Transverse colon (tissue), 4 donors: ENCODE measurements around the gene MRPL16. TPM values are rescaled to one million over a fixed set of nuclear protein-coding genes. Genes with fewer than 3 reads are reported as not detected.
A peak's percentile ranks its signal among the peaks of the same experiment; 100 is the strongest.
"Not testable (repeated sequence)": the region's sequence is repeated elsewhere in the genome, so short reads cannot be mapped to it uniquely, and the experiment has no call there.

Experiments
- DNase-seq: peaks from one replicate; pipeline ENCODE4 v3.0.0-alpha.2; 2019
- H3K27ac ChIP-seq, 4 donors: fragments of 200-600 bp; sonication (generic); 2 replicates each; pipeline ENCODE4 v1.5.1; 2016 to 2018; ENCODE audit warnings: inconsistent platforms in 4 of 4
- H3K27me3 ChIP-seq: fragments of 200-600 bp; sonication (generic); 2 replicates; pipeline ENCODE4 v1.5.1; 2017; ENCODE audit warnings: inconsistent platforms
- H3K36me3 ChIP-seq, 4 donors: fragments of 200-600 bp; sonication (generic); 2 replicates each; pipeline ENCODE4 v1.5.1; 2017 to 2019; ENCODE audit warnings: inconsistent platforms in 4 of 4
- H3K4me1 ChIP-seq, 4 donors: fragments of 200-600 bp; sonication (generic); 2 replicates each; pipeline ENCODE4 v1.5.1; 2017 to 2020; ENCODE audit warnings: inconsistent platforms in 4 of 4
- H3K4me3 ChIP-seq, 4 donors: fragments of 200-600 bp; sonication (generic); 1 replicate in 1 of 4; 2 replicates in 3 of 4; pipeline versions ENCODE4 v1.5.1 to v1.6.1; 2017 to 2019; ENCODE audit warnings: inconsistent platforms in 4 of 4
- H3K9me3 ChIP-seq, 2 donors: fragments of 200-600 bp; sonication (generic); 2 replicates each; pipeline ENCODE4 v1.5.1; 2017 to 2019; ENCODE audit warnings: inconsistent platforms in 2 of 2
- EP300 ChIP-seq: sonication (generic); formaldehyde crosslinking; IDR thresholded peaks from one replicate; pipeline ENCODE4 v1.6.1; 2017; ENCODE audit warnings: antibody characterized with exemption, low read depth
- POLR2A ChIP-seq: fragments of 450-650 bp; IDR thresholded peaks from one replicate; pipeline ENCODE4 v1.6.1; 2016; ENCODE audit warnings: antibody characterized with exemption, mild to moderate bottlenecking, moderate library complexity
- POLR2AphosphoS5 ChIP-seq, 3 donors: sonication (generic); formaldehyde crosslinking; IDR thresholded peaks; one replicate each; pipeline ENCODE4 v1.6.1; 2016; ENCODE audit warnings: antibody characterized with exemption in 3 of 3
- WGBS, 2 donors: methylation state at CpG; one replicate each; pipeline ENCODE4 v1.1.5; 2018; ENCODE audit warnings: low coverage in 1 of 2; 5-methylcytosine and 5-hydroxymethylcytosine counted together
- in situ Hi-C, 4 donors: fragments of 200-750 bp; cut with MboI; loops; one replicate each; pipeline versions ENCODE4 v1.15.0 to v1.15.1; 2017; ENCODE audit warnings: low sequenced_read_pairs in 3 of 4, low pct_ligation_motif_present in 1 of 4, low pct_unique_long_range_greater_than_20kb in 1 of 4
- intact Hi-C: fragments of 100-400 bp; cut with DNase I; formaldehyde crosslinking; loops from one replicate; pipeline ENCODE4 v1.15.1; 2023; ENCODE audit warnings: low total_unique reads
- total RNA-seq, 4 donors: library from RNA; depleted of rRNA; stranded (reverse); fragments of >200 nt; gene quantifications; one replicate each; pipeline ENCODE4 v1.1.0, GENCODE V29; 2016
- TF ChIP-seq, protein P1 (sequence below), 5 experiments: fragments of 200-600 bp in 3 of 5; fragments of 450-650 bp in 2 of 5; sonication (generic) in 3 of 5; IDR thresholded peaks; 1 replicate in 2 of 5; 2 replicates in 3 of 5; pipeline ENCODE4 v1.5.1; 2016 to 2017; ENCODE audit warnings: antibody characterized with exemption in 5 of 5, inconsistent platforms in 3 of 5, mild to moderate bottlenecking in 2 of 5, moderate library complexity in 1 of 5

The MRPL16 gene
- total RNA-seq, 4 donors from 2014 or later: 7.5 to 62.4 (median 37.2) TPM

DNA sequence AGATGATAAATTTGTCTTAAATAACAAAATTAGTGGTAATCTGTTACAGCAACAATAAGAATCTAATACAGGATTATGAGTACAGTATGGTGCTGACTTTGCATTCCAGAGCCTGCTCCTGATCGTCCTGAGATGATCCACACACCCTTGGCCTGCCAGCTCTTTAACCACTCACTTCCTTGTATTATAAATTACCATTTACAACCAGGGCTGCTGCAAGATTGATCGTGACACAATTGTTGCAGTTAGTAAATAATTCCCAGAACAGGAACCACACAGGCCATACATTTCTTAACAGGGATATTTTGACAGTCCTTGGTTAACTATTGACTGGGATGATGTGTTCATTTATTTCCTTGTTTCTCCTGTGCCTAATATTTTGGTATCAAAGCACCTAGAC lies 38.6 kb upstream of the MRPL16 start:
- Histone ChIP-seq H3K27ac (peak overlapping the region; percentile 67 to 77 (median 74)), H3K36me3 (no peaks in the 10 kb centered on the region), H3K4me3 (no peak overlapping the region), H3K9me3 (no peaks in the 10 kb centered on the region), H3K4me1 (peaks cover 0 to 10% (median 7%) of the 10 kb centered on the region in 4 donors), H3K27me3 (no peaks in the 10 kb centered on the region)
- WGBS, 2 donors: 15% methylated on average over 2 of the region's 2 CpGs; no CpG with 5 or more reads in 1 of the 2 donors
- intact Hi-C loops: no loop called here
- DNase-seq: peak; percentile 65
- in situ Hi-C loops: loop anchor here in 1 of 4 donors (25.0 kb wide), 1 partner anchor 288 kb away; no protein-coding TSS in a partner anchor
- TF ChIP-seq, protein P1, sequence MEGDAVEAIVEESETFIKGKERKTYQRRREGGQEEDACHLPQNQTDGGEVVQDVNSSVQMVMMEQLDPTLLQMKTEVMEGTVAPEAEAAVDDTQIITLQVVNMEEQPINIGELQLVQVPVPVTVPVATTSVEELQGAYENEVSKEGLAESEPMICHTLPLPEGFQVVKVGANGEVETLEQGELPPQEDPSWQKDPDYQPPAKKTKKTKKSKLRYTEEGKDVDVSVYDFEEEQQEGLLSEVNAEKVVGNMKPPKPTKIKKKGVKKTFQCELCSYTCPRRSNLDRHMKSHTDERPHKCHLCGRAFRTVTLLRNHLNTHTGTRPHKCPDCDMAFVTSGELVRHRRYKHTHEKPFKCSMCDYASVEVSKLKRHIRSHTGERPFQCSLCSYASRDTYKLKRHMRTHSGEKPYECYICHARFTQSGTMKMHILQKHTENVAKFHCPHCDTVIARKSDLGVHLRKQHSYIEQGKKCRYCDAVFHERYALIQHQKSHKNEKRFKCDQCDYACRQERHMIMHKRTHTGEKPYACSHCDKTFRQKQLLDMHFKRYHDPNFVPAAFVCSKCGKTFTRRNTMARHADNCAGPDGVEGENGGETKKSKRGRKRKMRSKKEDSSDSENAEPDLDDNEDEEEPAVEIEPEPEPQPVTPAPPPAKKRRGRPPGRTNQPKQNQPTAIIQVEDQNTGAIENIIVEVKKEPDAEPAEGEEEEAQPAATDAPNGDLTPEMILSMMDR (IDR thresholded peaks at IDR 0.05): no peak
- no peak for TF ChIP-seq POLR2AphosphoS5 (IDR thresholded peaks at IDR 0.05)
- no peak for TF ChIP-seq POLR2A
- no peak for TF ChIP-seq EP300

DNA sequence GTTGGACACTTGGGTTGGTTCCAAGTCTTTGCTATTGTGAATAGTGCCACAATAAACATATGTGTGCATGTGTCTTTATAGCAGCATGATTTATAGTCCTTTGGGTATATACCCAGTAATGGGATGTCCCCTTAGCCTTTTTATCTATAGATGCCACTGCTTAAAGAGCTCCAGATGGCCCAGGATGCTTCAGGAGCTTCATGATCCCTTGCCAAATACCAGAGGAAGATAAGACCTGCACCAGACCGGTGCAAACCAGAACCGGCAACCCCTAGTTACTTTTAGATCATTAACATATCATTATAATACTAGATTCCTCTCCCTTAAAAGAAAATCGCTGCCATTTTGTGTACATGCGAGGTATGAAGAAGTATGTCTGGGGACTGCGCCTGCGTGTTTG lies 37.9 kb upstream of the MRPL16 start:
- H3K27me3 ChIP-seq, H3K4me3 ChIP-seq, DNase-seq, intact Hi-C loops, H3K36me3 ChIP-seq, H3K9me3 ChIP-seq: not testable (repeated sequence)
- Histone ChIP-seq H3K27ac (peak overlapping the region; percentile 56 to 77 (median 69)), H3K4me1 (peaks cover 0 to 10% (median 7%) of the 10 kb centered on the region in 4 donors)
- WGBS, 2 donors: 77 to 92% methylated on average over 4 to 6 of the region's 6 CpGs
- in situ Hi-C loops: loop anchor here in 1 of 4 donors (25.0 kb wide), 1 partner anchor 289 kb away; no protein-coding TSS in a partner anchor

- Histone ChIP-seq H3K27ac (no peak overlapping the region), H3K36me3 (no peaks in the 10 kb centered on the region), H3K9me3 (no peaks in the 10 kb centered on the region), H3K4me3 (no peak overlapping the region), H3K4me1 (peaks cover 0 to 10% (median 7%) of the 10 kb centered on the region in 4 donors), H3K27me3 (no peaks in the 10 kb centered on the region)
- intact Hi-C loops (no loop called here), in situ Hi-C loops (loop anchor here in 1 of 4 donors (25.0 kb wide), 1 partner anchor 290 kb away; no protein-coding TSS in a partner anchor)
- 82 to 85% methylated on average over 3 of the region's 3 CpGs for WGBS, 2 donors
- TF ChIP-seq POLR2AphosphoS5 (IDR thresholded peaks at IDR 0.05) (no peak), POLR2A (no peak), EP300 (no peak)
- TF ChIP-seq, protein P1 (IDR thresholded peaks at IDR 0.05): no peak
- no peak for DNase-seq
Measured at GRCh38 chr11:59847626-59848025, 37.0 kb upstream of the MRPL16 start.

DNA sequence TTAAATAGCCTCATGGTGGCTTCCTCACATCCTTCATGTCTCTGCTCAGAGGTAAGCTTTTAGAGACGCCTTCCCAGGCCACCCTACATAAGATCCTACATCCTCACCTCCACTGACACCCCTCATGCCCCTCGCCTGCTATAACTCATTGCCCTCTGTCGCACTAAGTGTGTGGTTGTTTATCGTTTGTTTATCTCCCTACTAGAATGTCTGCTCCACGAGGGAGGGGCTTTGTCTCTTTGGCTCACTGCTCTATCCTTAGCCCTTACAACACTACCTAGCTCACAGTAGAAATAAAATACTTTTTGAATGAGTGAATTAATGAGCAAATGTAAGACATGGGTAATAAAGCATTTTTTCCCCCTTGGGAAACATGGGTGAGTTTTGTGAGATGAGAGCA lies 36.0 kb upstream of the MRPL16 start:
- 47 to 53% methylated on average over 5 of the region's 5 CpGs for WGBS, 2 donors
- Histone ChIP-seq H3K9me3 (no peaks in the 10 kb centered on the region), H3K27me3 (no peaks in the 10 kb centered on the region), H3K4me1 (peaks cover 0 to 10% (median 7%) of the 10 kb centered on the region in 4 donors), H3K27ac (no peak overlapping the region), H3K4me3 (no peak overlapping the region), H3K36me3 (no peaks in the 10 kb centered on the region)
- in situ Hi-C loops (loop anchor here in 1 of 4 donors (25.0 kb wide), 1 partner anchor 291 kb away; no protein-coding TSS in a partner anchor), intact Hi-C loops (no loop called here)
- TF ChIP-seq POLR2AphosphoS5 (IDR thresholded peaks at IDR 0.05) (no peak), EP300 (no peak), POLR2A (no peak)
- TF ChIP-seq, protein P1 (IDR thresholded peaks at IDR 0.05): no peak
- no peak for DNase-seq

- in situ Hi-C loops (loop anchor here in 1 of 4 donors (25.0 kb wide), 1 partner anchor 292 kb away; no protein-coding TSS in a partner anchor), intact Hi-C loops (no loop called here)
- H3K9me3 ChIP-seq: no peaks in the 10 kb centered on the region
- H3K4me3 ChIP-seq: no peak within 1 kb of the TSS
- DNase-seq: no peak
- H3K27me3 ChIP-seq: no peaks in the 10 kb centered on the region
- H3K36me3 ChIP-seq: no peaks in the 10 kb centered on the region
- H3K4me1 ChIP-seq: peaks cover 0 to 10% (median 7%) of the 10 kb centered on the region in 4 donors
- 60 to 74% methylated on average over 4 of the region's 4 CpGs for WGBS, 2 donors
- no peak within 1 kb of the TSS for H3K27ac ChIP-seq
- TF ChIP-seq EP300 (no peak), POLR2AphosphoS5 (IDR thresholded peaks at IDR 0.05) (no peak), POLR2A (no peak)
- TF ChIP-seq, protein P1 (IDR thresholded peaks at IDR 0.05): no peak
Measured at GRCh38 chr11:59845399-59845798, 34.8 kb upstream of the MRPL16 start, which contains the start of gene CBLIF. CBLIF (minus strand) TSS chr11:59845499; CDS start chr11:59845453, 46 bp downstream.
